ENCODE measurements around the gene FFAR1.

FFAR1 gene

GRCh38 chr19:35383536-35383935 is 35.8 kb downstream of the FFAR1 start:
- DNase-seq (ENCODE audit: low read depth in 2 of 3, low spot score in 1 of 3): no peak

GRCh38 chr19:35388277-35389054 is 40.8 kb downstream of the FFAR1 start:
- no peak for DNase-seq (ENCODE audit: low read depth in 2 of 3, low spot score in 1 of 3)

GRCh38 chr19:35389192-35389861 is 41.6 kb downstream of the FFAR1 start:
- DNase-seq (ENCODE audit: low read depth in 2 of 3, low spot score in 1 of 3): no peak

- no peak for DNase-seq (ENCODE audit: low read depth in 2 of 3, low spot score in 1 of 3)
Measured at GRCh38 chr19:35392742-35393715, 45.3 kb downstream of the FFAR1 start.

GRCh38 chr19:35395382-35396199 is 47.9 kb downstream of the FFAR1 start:
- no peak for DNase-seq (ENCODE audit: low read depth in 2 of 3, low spot score in 1 of 3)

GRCh38 chr19:35396240-35396885 is 48.7 kb downstream of the FFAR1 start:
- no peak for DNase-seq (ENCODE audit: low read depth in 2 of 3, low spot score in 1 of 3)

GRCh38 chr19:35397064-35397463 is 49.4 kb downstream of the FFAR1 start:
- no peak for DNase-seq (ENCODE audit: low read depth in 2 of 3, low spot score in 1 of 3)

Data from stimulated activated CD4-positive, alpha-beta T cell treated with anti-CD3 and anti-CD28 coated beads, Interleukin-12 subunit alpha, Interleukin-12 subunit beta, amount 100 ng/mL, for 48 hours (primary cell).